Measurements from ENCODE around the gene CEMIP.

CEMIP gene

GRCh38 chr15:80890341-80891005, 111.3 kb downstream of the CEMIP start:
- H3K4me3 ChIP-seq (ENCODE audit: low read length) = no peak overlapping the region
- H3K27me3 ChIP-seq (ENCODE audit: control insufficient read depth, insufficient read depth, low read length) = no peaks in the 10 kb centered on the region
- no peaks in the 10 kb centered on the region for H3K4me1 ChIP-seq (ENCODE audit: control insufficient read depth, insufficient read depth, low read length)
- H3K9ac ChIP-seq (ENCODE audit: low read length) = no peak overlapping the region
- H3K36me3 ChIP-seq (ENCODE audit: control insufficient read depth, insufficient read depth, low read length) = no peaks in the 10 kb centered on the region
- H3K9me3 ChIP-seq (ENCODE audit: control insufficient read depth, low read length) = no peaks in the 10 kb centered on the region

- H3K9ac ChIP-seq (ENCODE audit: low read length) = no peak overlapping the region
Observed at GRCh38 chr15:80891006-80891405, 111.8 kb downstream of the CEMIP start.

DNA sequence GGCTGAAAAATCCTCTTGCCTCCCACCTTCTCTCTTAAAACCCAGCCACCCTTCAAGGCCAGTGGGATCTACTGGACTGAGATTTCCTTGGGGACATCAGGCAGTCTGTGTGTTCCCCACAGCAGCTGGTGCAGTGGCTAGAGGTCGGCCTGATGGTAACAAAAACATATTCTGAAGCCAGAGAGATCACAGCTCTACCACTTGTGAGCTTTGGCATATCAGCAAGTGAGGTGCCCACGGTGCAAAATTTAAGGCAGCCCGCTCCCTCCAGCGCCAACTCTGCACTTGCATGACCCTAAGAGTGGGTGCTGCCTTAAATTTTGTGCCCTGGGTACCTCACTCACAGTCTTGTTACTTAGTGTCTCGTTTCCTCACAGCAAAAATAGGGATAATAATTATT, 113.2 kb downstream of the CEMIP start:
- Histone ChIP-seq H3K9ac (ENCODE audit: low read length) (no peak overlapping the region), H3K27me3 (ENCODE audit: control insufficient read depth, insufficient read depth, low read length) (no peaks in the 10 kb centered on the region), H3K36me3 (ENCODE audit: control insufficient read depth, insufficient read depth, low read length) (no peaks in the 10 kb centered on the region), H3K9me3 (ENCODE audit: control insufficient read depth, low read length) (no peaks in the 10 kb centered on the region), H3K4me3 (ENCODE audit: low read length) (no peak overlapping the region), H3K4me1 (ENCODE audit: control insufficient read depth, insufficient read depth, low read length) (no peaks in the 10 kb centered on the region)

More at GRCh38 chr15:80891006-80891405, 111.8 kb downstream of the CEMIP start:
- Histone ChIP-seq H3K4me1 (ENCODE audit: control insufficient read depth, insufficient read depth, low read length) (no peaks in the 10 kb centered on the region), H3K27me3 (ENCODE audit: control insufficient read depth, insufficient read depth, low read length) (no peaks in the 10 kb centered on the region), H3K9me3 (ENCODE audit: control insufficient read depth, low read length) (no peaks in the 10 kb centered on the region), H3K36me3 (ENCODE audit: control insufficient read depth, insufficient read depth, low read length) (no peaks in the 10 kb centered on the region), H3K4me3 (ENCODE audit: low read length) (no peak overlapping the region)

DNA sequence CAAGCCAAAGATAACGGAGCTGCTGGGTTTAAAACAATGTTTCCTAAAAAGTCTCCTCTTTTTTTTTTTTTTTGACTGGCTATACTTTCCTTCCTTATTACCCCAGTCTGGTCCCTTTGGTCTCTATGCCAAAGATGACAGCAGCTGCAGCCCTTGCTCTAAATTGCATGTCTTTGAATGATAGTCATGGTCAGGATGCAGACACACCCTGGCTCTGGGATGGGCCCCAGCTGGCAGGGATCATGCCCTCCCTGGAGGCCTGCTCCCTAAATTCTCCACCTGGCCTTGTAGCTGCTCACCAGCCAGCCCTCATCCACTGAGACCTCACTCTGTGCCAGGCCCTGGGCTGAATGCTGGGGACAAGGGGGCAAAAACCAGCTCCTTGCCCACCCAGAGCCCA, 114.6 kb downstream of the CEMIP start:
- Histone ChIP-seq H3K9me3 (ENCODE audit: control insufficient read depth, low read length) (no peaks in the 10 kb centered on the region), H3K4me3 (ENCODE audit: low read length) (no peak overlapping the region), H3K4me1 (ENCODE audit: control insufficient read depth, insufficient read depth, low read length) (no peaks in the 10 kb centered on the region), H3K9ac (ENCODE audit: low read length) (no peak overlapping the region), H3K36me3 (ENCODE audit: control insufficient read depth, insufficient read depth, low read length) (no peaks in the 10 kb centered on the region), H3K27me3 (ENCODE audit: control insufficient read depth, insufficient read depth, low read length) (no peaks in the 10 kb centered on the region)

DNA sequence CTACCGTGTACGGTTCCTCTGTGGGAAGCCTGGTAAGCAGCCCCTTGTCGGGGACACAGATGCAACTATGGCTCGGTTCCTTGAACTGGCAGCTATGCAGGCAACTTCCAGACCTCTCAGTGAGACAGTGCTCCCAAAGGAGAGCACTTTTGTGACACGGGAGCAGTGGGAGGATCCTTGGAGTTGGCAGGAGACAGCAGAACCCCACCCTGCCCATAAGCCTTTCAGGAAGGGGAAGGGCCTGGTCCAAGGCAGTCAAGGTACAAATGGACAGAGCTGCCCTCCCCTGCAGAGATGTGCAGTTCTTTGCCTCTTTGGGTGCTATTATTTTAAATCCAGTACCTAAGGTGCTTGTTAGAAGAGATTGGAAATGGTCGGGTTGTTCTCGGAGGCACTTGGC, 115.9 kb downstream of the CEMIP start:
- Histone ChIP-seq H3K9me3 (ENCODE audit: control insufficient read depth, low read length) (no peaks in the 10 kb centered on the region), H3K27me3 (ENCODE audit: control insufficient read depth, insufficient read depth, low read length) (no peaks in the 10 kb centered on the region), H3K36me3 (ENCODE audit: control insufficient read depth, insufficient read depth, low read length) (no peaks in the 10 kb centered on the region), H3K9ac (ENCODE audit: low read length) (no peak overlapping the region), H3K4me3 (ENCODE audit: low read length) (no peak overlapping the region), H3K4me1 (ENCODE audit: control insufficient read depth, insufficient read depth, low read length) (no peaks in the 10 kb centered on the region)

DNA sequence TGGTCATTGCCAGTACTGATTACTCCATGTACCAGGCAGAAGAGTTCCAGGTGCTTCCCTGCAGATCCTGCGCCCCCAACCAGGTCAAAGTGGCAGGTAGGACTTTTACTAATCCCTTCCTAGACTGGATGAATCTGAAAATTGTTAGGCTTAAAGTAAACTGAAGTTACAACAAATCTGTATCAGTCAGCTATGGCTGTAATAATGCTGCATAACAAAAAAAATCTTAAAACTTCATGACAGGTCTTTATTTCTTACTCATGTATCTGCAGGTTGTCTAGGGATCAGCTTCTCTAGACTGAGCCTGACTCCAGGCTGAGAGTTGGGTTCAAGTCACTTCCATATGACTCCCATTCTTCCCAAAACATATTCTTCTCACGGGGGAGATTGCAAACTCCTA, 116.8 kb downstream of the CEMIP start:
- no peaks in the 10 kb centered on the region for H3K36me3 ChIP-seq (ENCODE audit: control insufficient read depth, insufficient read depth, low read length)
- no peak overlapping the region for H3K4me3 ChIP-seq (ENCODE audit: low read length)
- H3K9me3 ChIP-seq (ENCODE audit: control insufficient read depth, low read length) = no peaks in the 10 kb centered on the region
- no peaks in the 10 kb centered on the region for H3K27me3 ChIP-seq (ENCODE audit: control insufficient read depth, insufficient read depth, low read length)
- H3K4me1 ChIP-seq (ENCODE audit: control insufficient read depth, insufficient read depth, low read length) = no peaks in the 10 kb centered on the region
- H3K9ac ChIP-seq (ENCODE audit: low read length) = no peak overlapping the region

- no peaks in the 10 kb centered on the region for H3K27me3 ChIP-seq (ENCODE audit: control insufficient read depth, insufficient read depth, low read length)
- no peaks in the 10 kb centered on the region for H3K9me3 ChIP-seq (ENCODE audit: control insufficient read depth, low read length)
- H3K36me3 ChIP-seq (ENCODE audit: control insufficient read depth, insufficient read depth, low read length) = no peaks in the 10 kb centered on the region
- H3K9ac ChIP-seq (ENCODE audit: low read length) = no peak overlapping the region
- no peak overlapping the region for H3K4me3 ChIP-seq (ENCODE audit: low read length)
- no peaks in the 10 kb centered on the region for H3K4me1 ChIP-seq (ENCODE audit: control insufficient read depth, insufficient read depth, low read length)
Observed at GRCh38 chr15:80898040-80898439, 118.9 kb downstream of the CEMIP start.

- Histone ChIP-seq H3K9me3 (ENCODE audit: control insufficient read depth, low read length) (no peaks in the 10 kb centered on the region), H3K4me1 (ENCODE audit: control insufficient read depth, insufficient read depth, low read length) (no peaks in the 10 kb centered on the region), H3K27me3 (ENCODE audit: control insufficient read depth, insufficient read depth, low read length) (no peaks in the 10 kb centered on the region), H3K36me3 (ENCODE audit: control insufficient read depth, insufficient read depth, low read length) (no peaks in the 10 kb centered on the region), H3K9ac (ENCODE audit: low read length) (no peak overlapping the region), H3K4me3 (ENCODE audit: low read length) (no peak overlapping the region)
Observed at GRCh38 chr15:80902298-80902801, 123.2 kb downstream of the CEMIP start.

- Histone ChIP-seq H3K9me3 (ENCODE audit: control insufficient read depth, low read length) (no peaks in the 10 kb centered on the region), H3K4me3 (ENCODE audit: low read length) (no peak overlapping the region), H3K9ac (ENCODE audit: low read length) (no peak overlapping the region), H3K36me3 (ENCODE audit: control insufficient read depth, insufficient read depth, low read length) (no peaks in the 10 kb centered on the region), H3K4me1 (ENCODE audit: control insufficient read depth, insufficient read depth, low read length) (no peaks in the 10 kb centered on the region), H3K27me3 (ENCODE audit: control insufficient read depth, insufficient read depth, low read length) (no peaks in the 10 kb centered on the region)
Observed at GRCh38 chr15:80904998-80905397, 125.8 kb downstream of the CEMIP start.

- H3K4me1 ChIP-seq (ENCODE audit: control insufficient read depth, insufficient read depth, low read length) = no peaks in the 10 kb centered on the region
- H3K9ac ChIP-seq (ENCODE audit: low read length) = no peak overlapping the region
Observed at GRCh38 chr15:80906159-80906766, 127.1 kb downstream of the CEMIP start.

GRCh38 chr15:80911821-80912220, 132.7 kb downstream of the CEMIP start:
- Histone ChIP-seq H3K9ac (ENCODE audit: low read length) (no peak overlapping the region), H3K27me3 (ENCODE audit: control insufficient read depth, insufficient read depth, low read length) (no peaks in the 10 kb centered on the region), H3K4me1 (ENCODE audit: control insufficient read depth, insufficient read depth, low read length) (no peaks in the 10 kb centered on the region), H3K4me3 (ENCODE audit: low read length) (no peak overlapping the region), H3K36me3 (ENCODE audit: control insufficient read depth, insufficient read depth, low read length) (no peaks in the 10 kb centered on the region), H3K9me3 (ENCODE audit: control insufficient read depth, low read length) (no peaks in the 10 kb centered on the region)

More at GRCh38 chr15:80906159-80906766, 127.1 kb downstream of the CEMIP start:
- Histone ChIP-seq H3K27me3 (ENCODE audit: control insufficient read depth, insufficient read depth, low read length) (no peaks in the 10 kb centered on the region), H3K9me3 (ENCODE audit: control insufficient read depth, low read length) (no peaks in the 10 kb centered on the region), H3K36me3 (ENCODE audit: control insufficient read depth, insufficient read depth, low read length) (no peaks in the 10 kb centered on the region), H3K4me3 (ENCODE audit: low read length) (no peak overlapping the region)

GRCh38 chr15:80912673-80913072, 133.5 kb downstream of the CEMIP start:
- Histone ChIP-seq H3K9ac (ENCODE audit: low read length) (no peak overlapping the region), H3K4me1 (ENCODE audit: control insufficient read depth, insufficient read depth, low read length) (no peaks in the 10 kb centered on the region), H3K36me3 (ENCODE audit: control insufficient read depth, insufficient read depth, low read length) (no peaks in the 10 kb centered on the region), H3K9me3 (ENCODE audit: control insufficient read depth, low read length) (no peaks in the 10 kb centered on the region), H3K4me3 (ENCODE audit: low read length) (no peak overlapping the region), H3K27me3 (ENCODE audit: control insufficient read depth, insufficient read depth, low read length) (no peaks in the 10 kb centered on the region)
